Bronchial epithelial cell (primary cell): ENCODE results near the gene XRN2. TPM values are rescaled to one million over a fixed set of nuclear protein-coding genes. Genes with fewer than 3 reads are reported as not detected.

Source experiments
- DNase-seq: peaks from one replicate; pipeline ENCODE4 v3.0.0-alpha.2; 2010; ENCODE audit warnings: low read depth
- FAIRE-seq: peaks from 2 replicates; lab custom pipeline; 2011; peaks lifted over from hg19 to GRCh38; lab: Jason Lieb, UNC
- H3K27me3 ChIP-seq: 2 replicates; pipeline ENCODE4 v1.5.1; 2011; ENCODE audit warnings: low read length; ENCODE audit not compliant: control insufficient read depth, insufficient read depth
- H3K36me3 ChIP-seq: 2 replicates; pipeline ENCODE4 v1.5.1; 2011; ENCODE audit warnings: low read length; ENCODE audit not compliant: control insufficient read depth, insufficient read depth
- H3K4me3 ChIP-seq: 2 replicates; pipeline ENCODE4 v1.5.1; 2011; ENCODE audit warnings: mild to moderate bottlenecking, low read depth, low read length, control low read depth
- CTCF ChIP-seq: IDR thresholded peaks from 2 replicates; pipeline ENCODE4 v1.5.1; 2011; ENCODE audit warnings: mild to moderate bottlenecking, moderate library complexity, low read length, control low read depth, inconsistent platforms; ENCODE audit not compliant: insufficient read depth, severe bottlenecking
- total RNA-seq: library from RNA; depleted of rRNA; stranded (reverse); fragments of >200 nt; gene quantifications from 2 replicates; pipeline ENCODE4 v1.2.1, GENCODE V29; 2014

XRN2 gene
- total RNA-seq, 1 donor from 2014 or later, result 78.2 TPM

GRCh38 chr20:21286775-21287174 is 16.4 kb upstream of the XRN2 start:
- FAIRE-seq (no peak), DNase-seq (no peak)
- no peak for TF ChIP-seq CTCF
- Histone ChIP-seq H3K4me3 (no peak overlapping the region), H3K36me3 (no peaks in the 10 kb centered on the region), H3K27me3 (no peaks in the 10 kb centered on the region)

GRCh38 chr20:21288587-21289370 is 14.4 kb upstream of the XRN2 start:
- H3K27me3 ChIP-seq, result no peaks in the 10 kb centered on the region
- no peak for TF ChIP-seq CTCF
- H3K4me3 ChIP-seq, result no peak overlapping the region
- DNase-seq (no peak), FAIRE-seq (no peak)
- H3K36me3 ChIP-seq, result no peaks in the 10 kb centered on the region

GRCh38 chr20:21289651-21290050 is 13.5 kb upstream of the XRN2 start:
- no peak for TF ChIP-seq CTCF
- no peak for FAIRE-seq
- Histone ChIP-seq H3K27me3 (no peaks in the 10 kb centered on the region), H3K4me3 (no peak overlapping the region), H3K36me3 (no peaks in the 10 kb centered on the region)
- peak; percentile 7 for DNase-seq

- Histone ChIP-seq H3K27me3 (no peaks in the 10 kb centered on the region), H3K36me3 (no peaks in the 10 kb centered on the region), H3K4me3 (no peak overlapping the region)
- TF ChIP-seq CTCF, result no peak
- DNase-seq, result no peak
- FAIRE-seq, result no peak
Observed at GRCh38 chr20:21291026-21291425, 12.1 kb upstream of the XRN2 start.

- FAIRE-seq (no peak), DNase-seq (no peak)
- Histone ChIP-seq H3K36me3 (no peaks in the 10 kb centered on the region), H3K27me3 (no peaks in the 10 kb centered on the region), H3K4me3 (no peak overlapping the region)
- TF ChIP-seq CTCF, result no peak
Observed at GRCh38 chr20:21294755-21295154, 8.4 kb upstream of the XRN2 start.
